Loucy (cell line): Measurements from ENCODE around the gene SLC11A2.

ENCODE experiments used
- CTCF ChIP-seq: fragments of 200-600 bp; sonication (generic); conservative IDR thresholded peaks from 2 replicates; pipeline ENCODE4 v1.5.1; 2014; ENCODE audit warnings: mild to moderate bottlenecking, antibody characterized with exemption, low read length
- EZH2phosphoT487 ChIP-seq: fragments of 200-600 bp; IDR thresholded peaks from 2 replicates; pipeline ENCODE4 v1.6.1; 2018; ENCODE audit warnings: antibody characterized with exemption, mild to moderate bottlenecking, moderate library complexity, borderline replicate concordance

GRCh38 chr12:50955697-50956096, 70.5 kb downstream of the SLC11A2 start:
- no peak for TF ChIP-seq CTCF
- TF ChIP-seq EZH2phosphoT487: no peak
